Activated T-helper 2 cell treated with anti-CD3 and anti-CD28 coated beads, Interferon-gamma antibody, Interleukin-2, Interleukin-4, amounts not matched to agents 10 μg/mL and 5 μg/mL and 100 μg/mL, durations not matched to agents 14 hours and 24 hours and 36 hours (primary cell): ENCODE data around the gene PCLO. TPM values are rescaled to one million over a fixed set of nuclear protein-coding genes. Genes with fewer than 3 reads are reported as not detected.
"Not testable (repeated sequence)": the region's sequence is repeated elsewhere in the genome, so short reads cannot be mapped to it uniquely, and the experiment has no call there.

ENCODE experiments used
- DNase-seq: peaks from one replicate; pipeline ENCODE4 v3.0.0; 2021; ENCODE audit warnings: low spot score
- H3K27ac Mint-ChIP-seq: one replicate; pipeline ENCODE4 v1.8.0; 2021; ENCODE audit warnings: mixed read lengths
- H3K27me3 Mint-ChIP-seq: one replicate; pipeline ENCODE4 v1.8.0; 2021; ENCODE audit warnings: low read depth, mixed read lengths
- H3K36me3 Mint-ChIP-seq: one replicate; pipeline ENCODE4 v1.8.0; 2021; ENCODE audit warnings: low read depth, mixed read lengths
- H3K4me1 Mint-ChIP-seq: one replicate; pipeline ENCODE4 v1.8.0; 2021; ENCODE audit warnings: low read depth, mixed read lengths
- H3K4me3 Mint-ChIP-seq: one replicate; pipeline ENCODE4 v1.8.0; 2021; ENCODE audit warnings: low read depth, mild to moderate bottlenecking, moderate library complexity, mixed read lengths
- H3K9me3 Mint-ChIP-seq: one replicate; pipeline ENCODE4 v1.8.0; 2021; ENCODE audit warnings: mixed read lengths
- intact Hi-C: fragments of 100-400 bp; cut with micrococcal nuclease; formaldehyde crosslinking; loops from one replicate; pipeline ENCODE4 v1.15.1; 2023
- total RNA-seq: library from RNA; stranded (reverse); gene quantifications from 2 replicates; pipeline ENCODE4 v1.2.3, GENCODE V29; 2022

PCLO gene
- total RNA-seq, 1 donor from 2014 or later = not detected

DNA sequence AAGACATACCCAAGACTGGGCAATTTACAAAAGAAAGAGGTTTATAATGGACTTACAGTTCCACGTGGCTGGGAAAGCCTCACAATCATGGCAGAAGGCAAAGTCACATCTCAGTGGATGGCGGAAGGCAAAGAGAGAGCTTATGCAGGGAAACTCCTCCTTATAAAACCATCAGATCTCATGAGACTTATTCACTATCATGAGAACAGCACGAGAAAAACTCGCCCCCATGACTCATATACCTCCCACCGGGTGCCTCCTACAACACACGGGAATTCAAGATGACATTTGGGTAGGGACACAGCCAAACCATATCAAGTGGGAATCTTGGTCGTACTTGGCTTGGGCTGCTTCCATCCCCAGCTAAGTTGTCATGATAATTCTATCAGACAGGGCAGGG is 268.3 kb downstream of the PCLO start:
- DNase-seq, H3K27ac Mint-ChIP-seq, intact Hi-C loops, H3K4me1 Mint-ChIP-seq, H3K27me3 Mint-ChIP-seq, H3K9me3 Mint-ChIP-seq, H3K36me3 Mint-ChIP-seq, H3K4me3 Mint-ChIP-seq: not testable (repeated sequence)

DNA sequence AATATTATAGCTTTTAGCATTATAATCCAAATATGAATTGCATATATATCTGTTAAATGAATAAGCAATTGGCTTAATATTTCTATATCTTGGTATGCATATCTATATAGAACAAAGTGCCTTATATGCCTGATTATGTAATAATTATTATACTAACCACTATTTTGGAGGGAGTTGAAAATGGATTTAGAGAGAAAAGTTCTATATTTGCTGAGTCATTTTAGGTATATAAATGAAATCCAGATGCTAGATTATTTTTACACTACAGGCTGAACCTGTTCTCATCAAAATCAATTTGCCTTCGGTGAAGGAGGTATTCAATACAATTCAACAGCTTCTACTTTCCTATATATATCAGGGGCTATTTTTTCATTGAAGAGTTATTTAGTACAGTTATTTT is 276.4 kb downstream of the PCLO start:
- intact Hi-C loops = no loop called here
- Mint-ChIP-seq H3K4me1 (no peaks in the 10 kb centered on the region), H3K36me3 (no peaks in the 10 kb centered on the region), H3K27ac (no peak overlapping the region), H3K9me3 (no peaks in the 10 kb centered on the region), H3K27me3 (no peaks in the 10 kb centered on the region), H3K4me3 (no peak overlapping the region)
- DNase-seq = no peak

DNA sequence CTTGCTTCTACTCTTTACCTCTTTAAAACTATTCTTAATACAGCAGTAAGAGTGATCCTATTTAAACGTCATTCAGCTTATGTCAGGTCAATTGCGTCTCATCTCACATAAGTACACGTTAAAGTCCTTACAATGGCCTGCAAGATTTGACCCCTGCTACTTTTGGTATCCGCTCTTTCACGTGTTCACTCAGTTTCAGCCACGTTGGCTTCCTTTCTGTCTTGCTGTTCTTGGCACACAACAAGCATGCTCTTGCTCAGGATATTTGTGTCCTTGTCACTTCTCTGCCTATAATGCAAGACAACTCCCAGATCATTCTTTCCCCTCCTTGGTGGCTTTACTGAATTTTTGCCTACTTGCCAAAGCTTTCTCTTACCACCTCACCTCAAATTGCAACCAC is 296.8 kb downstream of the PCLO start:
- no peak overlapping the region for H3K4me3 Mint-ChIP-seq
- no peak overlapping the region for H3K27ac Mint-ChIP-seq
- no peak for DNase-seq
- no peaks in the 10 kb centered on the region for H3K4me1 Mint-ChIP-seq
- peaks cover 10% of the 10 kb centered on the region for H3K9me3 Mint-ChIP-seq
- no peaks in the 10 kb centered on the region for H3K27me3 Mint-ChIP-seq
- intact Hi-C loops = no loop called here
- no peaks in the 10 kb centered on the region for H3K36me3 Mint-ChIP-seq

DNA sequence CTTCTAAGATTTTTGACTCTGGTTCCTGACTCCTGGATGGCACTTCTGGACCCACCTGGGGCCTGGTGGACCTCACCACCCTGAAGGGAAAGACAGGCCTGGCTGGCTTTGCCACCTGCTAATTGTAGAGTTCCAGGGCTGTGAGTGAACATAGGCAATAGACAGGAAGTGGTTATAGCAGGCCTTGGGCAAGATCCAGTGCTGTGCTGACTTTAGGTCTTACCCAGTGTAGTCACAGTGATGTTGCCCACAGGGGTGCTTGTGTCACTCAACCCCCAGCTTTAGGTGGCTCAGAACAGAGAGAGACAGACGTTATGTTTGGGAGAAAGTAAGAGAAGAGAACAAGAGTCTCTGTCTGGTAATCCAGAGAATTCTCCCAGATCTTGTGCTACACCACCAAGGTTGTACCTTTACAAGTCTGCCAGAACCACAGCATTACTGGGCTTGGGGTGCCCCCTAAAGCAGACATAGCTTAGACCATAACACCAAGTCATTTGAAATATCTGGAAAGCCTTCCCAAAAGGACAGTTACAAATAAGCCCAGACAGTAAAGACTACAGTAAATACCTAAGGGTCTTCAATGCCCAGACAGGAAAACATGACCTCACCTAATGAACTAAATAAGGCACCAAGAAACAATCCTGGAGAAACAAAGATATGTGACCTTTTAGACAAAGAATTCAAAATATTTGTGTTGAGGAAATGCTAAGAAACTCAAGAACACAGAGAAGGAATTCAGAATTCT is 303.4 kb downstream of the PCLO start:
- H3K36me3 Mint-ChIP-seq = no peaks in the 10 kb centered on the region
- H3K9me3 Mint-ChIP-seq = peaks cover 10% of the 10 kb centered on the region
- no peaks in the 10 kb centered on the region for H3K27me3 Mint-ChIP-seq
- intact Hi-C loops = no loop called here
- H3K27ac Mint-ChIP-seq = no peak overlapping the region
- H3K4me3 Mint-ChIP-seq = no peak overlapping the region
- DNase-seq = no peak
- H3K4me1 Mint-ChIP-seq = no peaks in the 10 kb centered on the region

DNA sequence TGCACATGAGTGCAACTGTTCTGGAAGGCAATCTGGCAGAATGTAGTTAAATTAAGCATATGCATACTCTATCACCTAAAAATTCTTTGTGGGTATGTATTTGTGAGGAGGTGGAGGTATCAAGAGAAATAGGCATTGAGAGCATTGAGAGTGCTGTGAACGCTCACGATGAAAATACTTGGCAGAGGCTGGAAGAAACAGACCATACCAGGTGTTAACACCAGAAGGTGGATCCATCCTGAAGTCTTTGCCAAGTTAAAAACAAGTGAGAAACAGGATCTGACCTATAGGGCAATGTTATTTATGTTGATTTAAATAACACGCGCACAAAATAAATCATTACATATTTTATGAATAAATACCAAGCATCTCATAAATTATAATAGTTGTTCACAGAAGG is 311.6 kb downstream of the PCLO start:
- DNase-seq = no peak
- Mint-ChIP-seq H3K36me3 (no peaks in the 10 kb centered on the region), H3K4me3 (no peak overlapping the region), H3K4me1 (no peaks in the 10 kb centered on the region), H3K27ac (no peak overlapping the region), H3K9me3 (no peaks in the 10 kb centered on the region), H3K27me3 (no peaks in the 10 kb centered on the region)
- intact Hi-C loops = no loop called here

DNA sequence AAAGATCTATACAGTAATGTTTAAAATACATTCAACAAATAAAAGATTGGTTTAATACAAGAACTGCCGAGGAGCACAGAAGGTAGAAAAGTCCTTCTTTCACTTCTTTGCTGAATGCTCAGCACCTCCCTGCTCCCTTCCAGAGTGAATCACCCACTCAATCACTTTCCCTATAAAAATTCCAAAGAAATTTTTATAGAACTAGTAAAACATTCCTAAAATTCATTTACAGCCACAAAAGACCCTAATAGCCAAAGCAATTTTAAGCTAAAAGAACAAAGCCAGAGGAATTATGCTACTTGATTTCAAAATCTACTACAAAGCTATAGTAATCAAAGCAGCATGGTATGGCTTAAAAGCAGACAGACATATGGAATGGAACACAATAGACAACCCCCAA is 320.9 kb downstream of the PCLO start:
- DNase-seq = no peak
- Mint-ChIP-seq H3K27me3 (no peaks in the 10 kb centered on the region), H3K27ac (no peak overlapping the region), H3K4me1 (no peaks in the 10 kb centered on the region), H3K9me3 (peaks cover 7% of the 10 kb centered on the region), H3K4me3 (no peak overlapping the region), H3K36me3 (no peaks in the 10 kb centered on the region)
- intact Hi-C loops = no loop called here

DNA sequence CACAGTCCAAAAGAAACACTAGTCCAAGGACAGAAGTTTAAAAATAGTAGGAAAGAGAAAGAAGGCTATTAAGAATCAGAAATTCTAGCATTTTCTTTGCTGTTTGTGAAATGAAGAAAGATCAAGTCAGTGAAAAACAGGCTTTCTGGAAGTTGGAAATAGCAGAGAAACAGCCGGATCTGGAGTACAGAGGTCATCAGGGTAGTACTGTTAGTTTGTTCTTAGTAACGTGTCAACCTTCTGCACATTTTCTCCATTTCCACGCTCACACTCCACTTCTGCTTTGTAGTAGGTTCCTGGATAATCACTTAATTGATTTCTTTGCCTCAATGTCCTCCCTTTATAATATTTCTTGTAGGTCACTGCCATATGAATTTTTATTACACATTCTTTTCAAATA is 322.6 kb downstream of the PCLO start:
- no peak overlapping the region for H3K27ac Mint-ChIP-seq
- H3K4me3 Mint-ChIP-seq = no peak overlapping the region
- peaks cover 7% of the 10 kb centered on the region for H3K9me3 Mint-ChIP-seq
- H3K36me3 Mint-ChIP-seq = no peaks in the 10 kb centered on the region
- intact Hi-C loops = no loop called here
- H3K27me3 Mint-ChIP-seq = no peaks in the 10 kb centered on the region
- no peaks in the 10 kb centered on the region for H3K4me1 Mint-ChIP-seq
- DNase-seq = no peak

DNA sequence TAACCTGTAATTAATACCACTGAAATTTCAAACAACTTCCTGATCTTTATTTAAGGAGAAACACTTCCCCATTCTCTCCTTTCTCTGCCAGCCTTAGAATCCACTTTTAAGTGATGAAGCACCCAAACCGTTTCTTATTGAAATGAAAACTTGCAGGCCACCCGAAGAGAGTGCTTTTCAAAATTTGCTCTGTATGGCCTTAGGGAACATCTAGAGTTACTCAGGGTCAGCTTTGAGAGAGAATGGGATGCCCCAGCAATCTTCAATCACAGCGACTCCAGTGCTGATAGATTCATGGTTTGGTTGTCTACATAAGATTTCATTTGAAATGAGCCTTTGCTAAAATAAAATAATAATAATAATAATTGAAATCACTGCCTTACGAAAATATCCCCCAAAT is 323.1 kb downstream of the PCLO start:
- no peak for DNase-seq
- Mint-ChIP-seq H3K4me3 (no peak overlapping the region), H3K27ac (no peak overlapping the region), H3K9me3 (peaks cover 7% of the 10 kb centered on the region), H3K27me3 (no peaks in the 10 kb centered on the region), H3K36me3 (no peaks in the 10 kb centered on the region), H3K4me1 (no peaks in the 10 kb centered on the region)
- intact Hi-C loops = no loop called here

DNA sequence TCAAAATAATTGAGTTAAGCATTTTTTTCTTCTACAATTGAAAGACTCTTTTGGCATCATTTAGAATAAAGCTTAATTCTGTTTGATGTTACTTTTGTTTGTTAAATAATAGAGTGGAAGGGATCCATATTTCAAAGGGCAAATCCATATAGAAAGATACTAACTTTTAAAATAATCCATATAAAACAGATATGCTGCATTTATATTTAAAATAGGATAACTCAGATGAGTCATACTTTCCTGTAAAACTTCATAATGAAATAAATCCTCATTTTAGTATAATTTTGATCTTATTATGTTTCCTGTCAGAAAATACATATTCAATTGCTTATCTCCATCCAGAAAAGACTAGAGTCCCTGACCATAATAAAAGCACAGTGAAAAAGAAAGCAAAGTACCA is 323.6 kb downstream of the PCLO start:
- Mint-ChIP-seq H3K4me3 (no peak overlapping the region), H3K27me3 (no peaks in the 10 kb centered on the region)
- intact Hi-C loops = no loop called here

DNA sequence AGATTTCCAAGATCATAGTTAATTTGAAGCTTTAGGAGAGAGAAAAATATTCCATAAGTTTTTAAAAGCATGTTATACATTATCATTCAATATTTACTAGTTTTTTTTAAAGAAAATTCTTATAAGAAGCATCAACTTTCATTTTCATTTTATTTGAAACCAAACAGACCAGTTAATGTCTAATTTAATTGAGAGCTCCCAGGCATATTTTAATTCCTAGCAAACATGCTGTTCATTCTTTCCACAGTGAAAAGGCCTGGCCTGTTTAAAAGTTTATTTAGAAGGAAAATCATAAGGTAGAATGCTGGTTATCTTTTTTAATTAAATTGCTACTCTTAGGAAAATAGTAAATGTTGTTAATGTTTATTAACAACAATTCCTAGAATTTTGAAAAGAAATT is 324.4 kb downstream of the PCLO start:
- Mint-ChIP-seq H3K27me3 (no peaks in the 10 kb centered on the region), H3K4me1 (no peaks in the 10 kb centered on the region), H3K4me3 (no peak overlapping the region), H3K9me3 (peaks cover 11% of the 10 kb centered on the region), H3K36me3 (no peaks in the 10 kb centered on the region), H3K27ac (no peak overlapping the region)
- no peak for DNase-seq
- intact Hi-C loops = no loop called here

More for the DNA sequence above, 323.6 kb downstream of the PCLO start:
- DNase-seq = no peak
- Mint-ChIP-seq H3K27ac (no peak overlapping the region), H3K4me1 (no peaks in the 10 kb centered on the region), H3K36me3 (no peaks in the 10 kb centered on the region), H3K9me3 (peaks cover 7% of the 10 kb centered on the region)

DNA sequence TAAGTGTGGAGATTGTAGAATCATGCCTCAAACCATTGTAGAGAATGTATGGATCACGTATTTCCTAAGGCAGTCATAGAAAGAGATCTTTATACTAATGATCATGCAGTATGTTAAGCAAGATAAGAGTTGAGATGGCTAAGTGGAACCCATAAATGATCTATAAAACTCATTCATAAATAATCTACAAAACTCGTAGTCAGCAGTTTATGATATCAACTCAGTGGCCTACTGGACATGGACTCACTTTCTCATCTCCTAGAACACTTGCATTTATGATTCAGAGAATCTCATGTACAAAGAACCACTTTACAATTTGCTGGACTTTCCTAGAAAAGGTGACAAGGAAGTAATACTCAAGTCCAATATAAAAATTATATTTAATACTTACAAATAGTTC is 339.6 kb downstream of the PCLO start:
- DNase-seq = no peak
- intact Hi-C loops = no loop called here
- H3K27me3 Mint-ChIP-seq = no peaks in the 10 kb centered on the region
- H3K9me3 Mint-ChIP-seq = no peaks in the 10 kb centered on the region
- H3K4me1 Mint-ChIP-seq = no peaks in the 10 kb centered on the region
- H3K4me3 Mint-ChIP-seq = no peak overlapping the region
- no peaks in the 10 kb centered on the region for H3K36me3 Mint-ChIP-seq
- no peak overlapping the region for H3K27ac Mint-ChIP-seq

DNA sequence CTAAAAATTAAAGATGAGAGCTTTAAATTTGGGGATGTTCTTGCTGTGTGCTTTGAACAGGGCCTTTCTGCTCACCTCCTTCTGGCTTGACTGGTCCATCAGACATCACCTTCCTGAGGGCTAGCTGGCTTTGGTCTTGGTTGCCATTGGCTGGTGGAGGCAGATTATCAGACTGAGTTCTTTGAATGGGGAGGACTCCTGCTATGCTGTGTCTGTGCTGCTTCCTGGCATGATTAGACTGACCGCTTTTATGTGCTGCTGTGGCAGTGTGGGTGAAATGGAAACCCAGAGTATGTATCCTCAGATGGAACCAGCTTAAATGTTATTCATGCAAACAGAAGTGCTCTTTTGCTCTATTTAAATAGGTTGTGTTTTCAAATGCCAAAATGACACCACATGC is 341.6 kb downstream of the PCLO start:
- Mint-ChIP-seq H3K36me3 (no peaks in the 10 kb centered on the region), H3K27me3 (no peaks in the 10 kb centered on the region), H3K4me1 (no peaks in the 10 kb centered on the region), H3K27ac (no peak overlapping the region), H3K4me3 (no peak overlapping the region), H3K9me3 (no peaks in the 10 kb centered on the region)
- intact Hi-C loops = no loop called here
- DNase-seq = no peak

DNA sequence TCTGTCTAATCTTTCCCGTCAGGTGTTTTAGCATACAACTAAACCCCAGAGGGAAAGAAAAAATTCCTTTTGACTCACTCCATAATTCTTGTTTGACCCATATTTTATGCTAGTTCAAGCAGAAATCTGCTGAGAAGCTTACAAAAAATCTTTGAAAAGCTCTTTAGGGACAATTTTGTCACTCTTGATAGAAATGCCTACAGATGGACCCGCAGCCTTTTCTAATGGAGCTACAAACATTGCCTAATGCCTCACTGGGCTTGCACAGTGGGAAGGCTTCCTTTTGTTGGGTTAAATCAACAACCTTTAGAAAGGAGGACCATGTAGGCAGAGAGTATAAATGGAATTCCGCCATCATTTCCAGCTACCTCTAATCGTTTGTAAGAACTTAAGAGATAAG is 344.5 kb downstream of the PCLO start:
- Mint-ChIP-seq H3K4me1 (no peaks in the 10 kb centered on the region), H3K27ac (no peak overlapping the region), H3K4me3 (no peak overlapping the region)

DNA sequence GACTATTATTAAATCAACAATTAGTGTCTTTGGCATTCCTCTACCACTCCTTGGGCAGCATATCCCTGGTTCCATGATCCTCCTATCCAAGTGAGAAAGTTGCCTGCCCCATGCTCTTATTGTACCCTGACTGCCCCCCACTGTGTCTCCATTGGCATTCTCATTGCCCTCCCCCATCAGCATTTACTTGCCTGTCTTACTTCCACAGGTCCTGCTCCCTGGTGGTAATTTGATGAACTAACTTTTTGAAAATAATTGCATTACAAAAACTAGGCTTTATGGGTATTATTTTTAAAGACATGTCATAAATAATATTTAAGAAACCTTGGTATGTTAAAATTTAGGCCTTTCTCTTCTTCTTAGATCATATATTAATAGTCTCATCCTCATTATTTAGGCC is 346.4 kb downstream of the PCLO start:
- no peaks in the 10 kb centered on the region for H3K4me1 Mint-ChIP-seq
- H3K36me3 Mint-ChIP-seq = no peaks in the 10 kb centered on the region
- no peaks in the 10 kb centered on the region for H3K9me3 Mint-ChIP-seq
- H3K27me3 Mint-ChIP-seq = no peaks in the 10 kb centered on the region
- no peak overlapping the region for H3K4me3 Mint-ChIP-seq
- no peak overlapping the region for H3K27ac Mint-ChIP-seq
- no peak for DNase-seq
- intact Hi-C loops = no loop called here

More for the DNA sequence above, 344.5 kb downstream of the PCLO start:
- Mint-ChIP-seq H3K27me3 (no peaks in the 10 kb centered on the region), H3K9me3 (no peaks in the 10 kb centered on the region), H3K36me3 (no peaks in the 10 kb centered on the region)
- intact Hi-C loops = no loop called here
- no peak for DNase-seq
